Neuronal stem cell (in vitro differentiated cells): ENCODE results near the gene FRAS1.

ENCODE experiments used
- DNase-seq: peaks from one replicate; pipeline ENCODE4 v3.0.0-alpha.2; 2013; ENCODE audit warnings: low spot score
- H2AFZ ChIP-seq: one replicate; pipeline ENCODE4 v1.6.1; 2013; ENCODE audit warnings: mild to moderate bottlenecking, low read length, inconsistent platforms
- H2AK5ac ChIP-seq: 2 replicates; pipeline ENCODE4 v1.6.1; 2013; ENCODE audit warnings: low read depth, mild to moderate bottlenecking, inconsistent platforms, low read length, moderate library complexity, mixed read lengths
- H2BK120ac ChIP-seq: 2 replicates; pipeline ENCODE4 v1.6.1; 2013; ENCODE audit warnings: low read depth, mild to moderate bottlenecking, inconsistent platforms, low read length, moderate library complexity, mixed read lengths
- H2BK12ac ChIP-seq: one replicate; pipeline ENCODE4 v1.6.1; 2013; ENCODE audit warnings: low read length, inconsistent platforms
- H2BK15ac ChIP-seq: 2 replicates; pipeline ENCODE4 v1.6.1; 2013; ENCODE audit warnings: mild to moderate bottlenecking, low read length, inconsistent platforms, mixed read lengths
- H2BK5ac ChIP-seq: one replicate; pipeline ENCODE4 v1.6.1; 2013; ENCODE audit warnings: inconsistent platforms, mild to moderate bottlenecking, low read length, moderate library complexity
- H3K14ac ChIP-seq: one replicate; pipeline ENCODE4 v1.6.1; 2013; ENCODE audit warnings: low read length, inconsistent platforms
- H3K18ac ChIP-seq: 2 replicates; pipeline ENCODE4 v1.6.1; 2013; ENCODE audit warnings: low read length, inconsistent platforms
- H3K23ac ChIP-seq: 2 replicates; pipeline ENCODE4 v1.6.1; 2013; ENCODE audit warnings: low read depth, mild to moderate bottlenecking, mixed read lengths, low read length, inconsistent platforms; ENCODE audit not compliant: poor library complexity
- H3K27ac ChIP-seq: replicated peaks from 3 replicates; pipeline ENCODE4 v1.5.1; 2013; ENCODE audit warnings: low read length, inconsistent platforms
- H3K27me3 ChIP-seq, 3 experiments: 2 replicates each; pipeline ENCODE4 v1.6.1; 2013; ENCODE audit warnings: low read length in 3 of 3, mild to moderate bottlenecking in 2 of 3, inconsistent platforms in 1 of 3, low read depth in 1 of 3, mixed read lengths in 1 of 3, moderate library complexity in 1 of 3; ENCODE audit not compliant: control insufficient read depth in 3 of 3, insufficient read depth in 3 of 3
- H3K36me3 ChIP-seq, 2 donors: replicated peaks in 1 of 2; 2 replicates each; pipeline ENCODE4 v1.6.1; 2013; ENCODE audit warnings: low read length in 2 of 2; ENCODE audit not compliant: control insufficient read depth in 2 of 2, insufficient read depth in 2 of 2
- H3K4ac ChIP-seq: 2 replicates; pipeline ENCODE4 v1.6.1; 2013; ENCODE audit warnings: inconsistent platforms, mild to moderate bottlenecking, low read length, moderate library complexity
- H3K4me1 ChIP-seq, 2 donors: 1 replicate in 1 of 2; 2 replicates in 1 of 2; pipeline ENCODE4 v1.6.1; 2013; ENCODE audit warnings: low read length in 2 of 2, low read depth in 1 of 2; ENCODE audit not compliant: control insufficient read depth in 2 of 2, insufficient read depth in 1 of 2
- H3K4me2 ChIP-seq: one replicate; pipeline ENCODE4 v1.6.1; 2013; ENCODE audit warnings: mild to moderate bottlenecking, low read length, inconsistent platforms; ENCODE audit not compliant: insufficient read depth, poor library complexity, severe bottlenecking
- H3K4me3 ChIP-seq, 2 donors: 2 replicates each; pipeline ENCODE4 v1.5.1; 2013; ENCODE audit warnings: low read length in 2 of 2, mild to moderate bottlenecking in 2 of 2, inconsistent platforms in 1 of 2, moderate library complexity in 1 of 2
- H3K79me1 ChIP-seq: one replicate; pipeline ENCODE4 v1.6.1; 2013; ENCODE audit warnings: low read depth, mild to moderate bottlenecking, inconsistent platforms, low read length, moderate library complexity
- H3K9ac ChIP-seq: one replicate; pipeline ENCODE4 v1.6.1; 2013; ENCODE audit warnings: mild to moderate bottlenecking, low read depth, low read length, inconsistent platforms; ENCODE audit not compliant: poor library complexity
- H3K9me3 ChIP-seq, 2 donors: replicated peaks in 1 of 2; 2 replicates each; pipeline versions ENCODE3 to v1.6.1; 2013; ENCODE audit warnings: low read length in 2 of 2, mild to moderate bottlenecking in 2 of 2, inconsistent platforms in 1 of 2, low read depth in 1 of 2, mixed read lengths in 1 of 2, moderate library complexity in 1 of 2; ENCODE audit not compliant: control insufficient read depth in 2 of 2, insufficient read depth in 1 of 2
- H4K8ac ChIP-seq: one replicate; pipeline ENCODE4 v1.6.1; 2013; ENCODE audit warnings: low read depth, mild to moderate bottlenecking, inconsistent platforms, low read length, moderate library complexity
- H4K91ac ChIP-seq: one replicate; pipeline ENCODE4 v1.6.1; 2013; ENCODE audit warnings: low read length, low read depth, mild to moderate bottlenecking, inconsistent platforms; ENCODE audit not compliant: poor library complexity
- WGBS, 2 donors: extraction: QIAGEN DNeasy Blood & Tissue Kit; methylation state at CpG; one replicate each; pipeline ENCODE4 v1.1.7; 2013; ENCODE audit warnings: missing lambda C conversion rate in 2 of 2, mixed read lengths in 1 of 2; ENCODE audit not compliant: insufficient read length in 2 of 2, insufficient replicate concordance in 1 of 2; ENCODE audit errors: extremely low coverage in 2 of 2; 5-methylcytosine and 5-hydroxymethylcytosine counted together

FRAS1 gene

DNA sequence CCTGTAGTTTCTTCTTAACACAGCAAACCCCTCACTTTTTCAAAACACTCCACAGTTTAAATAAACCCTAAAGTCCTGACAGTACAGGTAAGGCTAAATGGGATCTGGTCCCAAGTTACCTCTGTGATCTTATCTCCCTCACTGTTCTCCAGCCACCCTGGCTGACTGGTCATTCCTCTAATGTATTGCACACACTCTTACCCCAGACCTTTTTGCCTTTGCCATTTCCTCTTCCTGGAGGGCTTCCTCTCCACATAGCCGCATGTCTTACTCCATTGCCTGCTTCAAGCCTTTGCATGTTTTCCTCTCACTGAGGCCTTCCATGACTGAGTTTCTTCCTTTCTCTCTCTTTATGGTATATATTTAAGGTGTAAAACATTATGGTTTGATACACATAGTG, 474.9 kb downstream of the FRAS1 start:
- Histone ChIP-seq H2BK120ac (no peak overlapping the region), H3K9ac (no peak overlapping the region), H3K9me3 (no peaks in the 10 kb centered on the region), H3K36me3 (no peaks in the 10 kb centered on the region), H3K18ac (no peak overlapping the region), H3K4me3 (no peak overlapping the region), H3K4me1 (peaks cover 0 to 6% of the 10 kb centered on the region in 2 donors), H3K4me2 (no peak overlapping the region), H2AFZ (no peak overlapping the region), H3K4ac (no peak overlapping the region), H3K14ac (no peak overlapping the region), H3K79me1 (no peaks in the 10 kb centered on the region), H3K27ac (no peak overlapping the region), H2BK5ac (no peak overlapping the region), H2AK5ac (no peak overlapping the region), H2BK15ac (no peak overlapping the region), H4K91ac (no peak overlapping the region), H3K27me3 (no peaks in the 10 kb centered on the region), H4K8ac (no peak overlapping the region), H3K23ac (no peak overlapping the region), H2BK12ac (no peak overlapping the region)
- no CpG with 5 or more reads among the region's 1 CpG for WGBS, 2 donors
- DNase-seq = no peak

DNA sequence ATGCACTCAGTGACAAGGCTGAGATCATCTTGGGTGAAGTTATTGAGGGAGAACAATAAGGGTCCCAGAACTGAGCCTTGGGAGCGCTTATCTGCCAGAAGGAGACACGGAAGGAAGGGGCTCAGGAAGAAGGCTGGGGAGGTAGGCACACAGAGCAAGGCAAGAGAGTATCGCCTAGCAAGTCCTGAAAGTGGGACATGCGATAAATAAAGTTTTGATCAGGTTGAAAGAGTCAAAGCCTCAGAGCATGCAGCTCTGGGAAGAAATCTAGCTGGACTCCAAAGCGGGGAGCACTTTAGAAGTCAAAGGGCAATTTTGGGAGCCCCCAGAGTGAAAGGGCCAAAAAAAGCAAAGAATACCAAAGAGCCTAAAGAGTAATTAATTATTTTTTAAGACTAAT, 476.7 kb downstream of the FRAS1 start:
- no CpG with 5 or more reads among the region's 5 CpGs for WGBS, 2 donors
- Histone ChIP-seq H3K23ac (no peak overlapping the region), H2BK15ac (no peak overlapping the region), H2AK5ac (no peak overlapping the region), H3K79me1 (no peaks in the 10 kb centered on the region), H3K4me3 (no peak overlapping the region), H3K4ac (no peak overlapping the region), H3K27ac (no peak overlapping the region), H3K27me3 (no peaks in the 10 kb centered on the region), H2BK120ac (no peak overlapping the region), H2AFZ (no peak overlapping the region), H3K9ac (no peak overlapping the region), H3K4me1 (peaks cover 0 to 6% of the 10 kb centered on the region in 2 donors), H3K9me3 (no peaks in the 10 kb centered on the region), H2BK12ac (no peak overlapping the region), H3K14ac (no peak overlapping the region), H4K91ac (no peak overlapping the region), H3K4me2 (no peak overlapping the region), H2BK5ac (no peak overlapping the region), H3K18ac (no peak overlapping the region), H4K8ac (no peak overlapping the region), H3K36me3 (no peaks in the 10 kb centered on the region)
- no peak for DNase-seq

DNA sequence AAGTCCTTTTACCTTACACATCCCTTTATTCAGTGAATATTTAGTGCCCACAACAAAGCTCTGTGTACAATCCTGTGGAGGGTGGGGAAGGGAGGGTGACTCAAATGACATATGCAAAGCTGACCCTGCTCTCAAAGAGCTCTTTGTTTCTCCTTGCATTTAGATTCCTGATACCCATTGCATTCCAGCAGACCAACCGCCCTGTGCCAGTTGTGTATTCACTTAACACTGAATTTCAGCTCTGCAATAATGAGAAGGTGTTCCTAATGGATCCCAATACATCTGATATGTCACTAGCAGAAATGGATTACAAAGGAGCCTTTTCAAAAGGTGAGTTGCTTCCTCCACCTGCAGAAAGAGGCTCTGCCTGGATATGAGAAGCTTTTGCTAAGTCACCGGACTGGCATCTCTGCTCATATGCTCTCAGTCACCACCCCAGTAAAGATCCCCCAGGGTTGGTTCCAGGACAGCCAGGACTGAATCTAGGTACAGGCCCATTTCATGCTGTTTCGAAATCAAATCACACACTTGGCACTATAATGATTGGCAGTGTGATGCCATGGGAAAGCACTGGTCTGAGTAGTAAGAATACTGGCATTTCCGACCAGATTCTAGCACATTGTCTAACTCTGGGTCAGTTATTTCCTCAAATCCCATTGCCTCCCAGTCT, 477.3 kb downstream of the FRAS1 start:
- Histone ChIP-seq H2BK120ac (no peak overlapping the region), H2BK5ac (no peak overlapping the region), H3K27ac (no peak overlapping the region), H2AK5ac (no peak overlapping the region), H3K4me3 (no peak overlapping the region), H3K4ac (no peak overlapping the region), H2BK12ac (no peak overlapping the region), H3K18ac (no peak overlapping the region), H3K4me2 (no peak overlapping the region), H3K14ac (no peak overlapping the region), H2AFZ (no peak overlapping the region), H4K8ac (no peak overlapping the region), H3K23ac (no peak overlapping the region), H4K91ac (no peak overlapping the region), H3K27me3 (no peaks in the 10 kb centered on the region), H3K4me1 (peaks cover 0 to 6% of the 10 kb centered on the region in 2 donors), H3K9ac (no peak overlapping the region), H2BK15ac (no peak overlapping the region), H3K9me3 (no peaks in the 10 kb centered on the region), H3K79me1 (no peaks in the 10 kb centered on the region), H3K36me3 (no peaks in the 10 kb centered on the region)
- no CpG with 5 or more reads among the region's 4 CpGs for WGBS, 2 donors
- DNase-seq = no peak

DNA sequence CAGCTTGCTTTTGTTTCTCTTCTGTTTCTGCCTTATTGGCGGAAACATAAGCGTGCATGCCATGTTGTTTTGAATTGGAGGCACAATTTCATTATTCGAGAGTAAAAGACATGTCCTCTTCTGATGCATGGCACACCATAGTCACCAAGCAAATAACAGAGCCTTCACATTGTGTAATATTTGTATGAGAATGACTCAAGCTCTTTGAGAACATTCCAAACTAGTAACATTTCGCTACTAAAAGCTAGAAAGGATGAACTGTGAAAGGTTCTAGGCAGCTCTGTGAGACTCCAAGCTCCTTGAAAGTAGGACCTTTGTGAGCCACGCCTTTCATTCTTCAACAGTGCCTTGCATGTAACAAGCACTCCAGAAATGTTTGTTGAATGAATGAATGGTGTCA, 485.2 kb downstream of the FRAS1 start:
- DNase-seq = no peak
- Histone ChIP-seq H3K27me3 (peaks cover 0 to 10% (median 0%) of the 10 kb centered on the region in 3 experiments), H3K4me1 (peaks cover 3 to 17% of the 10 kb centered on the region in 2 donors), H3K4me3 (no peak overlapping the region), H3K18ac (no peak overlapping the region), H3K23ac (no peak overlapping the region), H3K9me3 (no peaks in the 10 kb centered on the region), H4K91ac (no peak overlapping the region), H2AFZ (no peak overlapping the region), H3K4ac (no peak overlapping the region), H2BK120ac (no peak overlapping the region), H3K14ac (no peak overlapping the region), H4K8ac (no peak overlapping the region), H3K27ac (no peak overlapping the region), H2BK5ac (no peak overlapping the region), H2AK5ac (no peak overlapping the region), H3K36me3 (peaks cover 0 to 2% of the 10 kb centered on the region in 2 donors), H3K9ac (no peak overlapping the region), H2BK15ac (no peak overlapping the region), H3K4me2 (no peak overlapping the region), H3K79me1 (no peaks in the 10 kb centered on the region), H2BK12ac (no peak overlapping the region)
- WGBS, 2 donors = no CpG with 5 or more reads among the region's 5 CpGs
